Heart left ventricle (tissue), 16 donors: ENCODE results near the gene CD96. TPM values are rescaled to one million over a fixed set of nuclear protein-coding genes. Genes with fewer than 3 reads are reported as not detected.

Source experiments
- ATAC-seq, 4 donors: fragments of 200-7000 bp; cut with Tn5 transposase; one replicate each; pipeline ENCODE4 v1.9.1; 2020 to 2022; ENCODE audit warnings: moderate library complexity in 4 of 4, mild to moderate bottlenecking in 3 of 4, moderate number of reproducible peaks in 1 of 4
- DNase-seq, 5 donors: peaks; one replicate each; pipeline ENCODE4 v3.0.0-alpha.2; 2020
- H3K27ac ChIP-seq, 12 donors: fragments of 200-600 bp; sonication (generic) in 4 of 12; one replicate each; pipeline versions ENCODE4 v1.5.0 to v1.8.0; 2016 to 2022; ENCODE audit warnings: mild to moderate bottlenecking in 2 of 12
- H3K27me3 ChIP-seq, 9 donors: fragments of 200-600 bp; sonication (generic) in 2 of 9; one replicate each; pipeline versions ENCODE4 v1.5.1 to v1.8.0; 2016 to 2022; ENCODE audit warnings: mild to moderate bottlenecking in 3 of 9
- H3K36me3 ChIP-seq, 9 donors: fragments of 200-600 bp; sonication (generic) in 2 of 9; one replicate each; pipeline versions ENCODE4 v1.5.0 to v1.8.0; 2018 to 2022; ENCODE audit warnings: mild to moderate bottlenecking in 2 of 9
- H3K4me1 ChIP-seq, 12 donors: fragments of 200-600 bp; sonication (generic) in 4 of 12; one replicate each; pipeline versions ENCODE4 v1.5.0 to v1.8.0; 2016 to 2022; ENCODE audit warnings: mild to moderate bottlenecking in 3 of 12
- H3K4me3 ChIP-seq, 12 donors: fragments of 200-600 bp; sonication (generic) in 4 of 12; one replicate each; pipeline versions ENCODE4 v1.5.0 to v1.8.0; 2017 to 2022; ENCODE audit warnings: mild to moderate bottlenecking in 9 of 12, moderate library complexity in 4 of 12
- H3K9me3 ChIP-seq, 12 donors: fragments of 200-600 bp; sonication (generic) in 4 of 12; one replicate each; pipeline versions ENCODE4 v1.5.0 to v1.8.0; 2016 to 2022; ENCODE audit warnings: mild to moderate bottlenecking in 1 of 12
- POLR2A ChIP-seq, 2 donors: fragments of 450-650 bp; IDR thresholded peaks; one replicate each; pipeline ENCODE4 v1.6.1; 2017; ENCODE audit warnings: antibody characterized with exemption in 2 of 2, mild to moderate bottlenecking in 2 of 2, moderate library complexity in 2 of 2
- WGBS, 4 donors: extraction: QIAGEN DNeasy Blood & Tissue Kit in 2 of 4; methylation state at CpG; one replicate each; pipeline versions ENCODE4 v1.1.5 to v1.1.7; 2013 to 2018; 5-methylcytosine and 5-hydroxymethylcytosine counted together
- intact Hi-C, 10 donors: fragments of 100-400 bp; cut with DNase I; formaldehyde crosslinking; loops; one replicate each; pipeline versions ENCODE4 v1.11.1 to v1.14.2; 2022
- polyA plus RNA-seq, 2 donors: library from polyadenylated mRNA; stranded (reverse); fragments of 200-250 nt; gene quantifications; one replicate each; pipeline ENCODE4 v1.2.3, GENCODE V29; 2013
- total RNA-seq, 9 donors: library from RNA; depleted of rRNA in 2 of 9; stranded (reverse); fragments of >200 nt in 2 of 9; fragmentation: NEBNext Ultra II Directional in 3 of 9; extraction: Animal tissue kit (Norgen Biotek cat#: 25700) in 3 of 9; gene quantifications; one replicate each; pipeline versions ENCODE4 v1.1.0 to v1.2.4, GENCODE V29; 2016 to 2023
- TF ChIP-seq, protein P1 (sequence below), 12 donors: fragments of 200-600 bp; sonication (generic) in 4 of 12; IDR thresholded peaks; one replicate each; pipeline versions ENCODE4 v1.5.0 to v1.8.0; 2018 to 2022; ENCODE audit warnings: antibody characterized with exemption in 12 of 12, mild to moderate bottlenecking in 5 of 12
- donor health status: ischemic (EF 13 %, LVEDD 7.1; RV severe dilation, severe dysfunction).
- donor health status: healthy with polysubstance abuse.
- donor health status: DM: no; HTN: yes; CAD: no.
- donor health status: DM: no; HTN: no; CAD: no.
- donor health status: ischemic (EF 25% LVEDD 6.9; RV normal size, moderate dysfunction).
- donor health status: ischemic (EF 25% LVEDD 5.7; RV mildly dilated, moderate dysfunction).
- donor health status: healthy.
- donor health status: DM: yes; HTN: yes; CAD: no.
- donor health status: ischemic (EF 35%, LVEDD 5.7; RV mildly dilated, moderate dysfunction).
- donor health status: nonischemic (EF 11% LVEDD 7.7; RV severe dilation, severe dysfunction).
- donor health status: DM: yes; HTN: yes; CAD: no.
- donor health status: PGD.
- donor health status: ischemic (EF 29% LVEDD 5.4; RV normal size, mild dysfunction).
- donor health status: nonischemic (EF 23%, LVEDD 6.1; RV moderate dilation, normal function).

Gene CD96
- total and polyA plus RNA-seq, 11 donors: 0.08 to 4.4 (median 0.28) TPM; not detected in 4

DNA sequence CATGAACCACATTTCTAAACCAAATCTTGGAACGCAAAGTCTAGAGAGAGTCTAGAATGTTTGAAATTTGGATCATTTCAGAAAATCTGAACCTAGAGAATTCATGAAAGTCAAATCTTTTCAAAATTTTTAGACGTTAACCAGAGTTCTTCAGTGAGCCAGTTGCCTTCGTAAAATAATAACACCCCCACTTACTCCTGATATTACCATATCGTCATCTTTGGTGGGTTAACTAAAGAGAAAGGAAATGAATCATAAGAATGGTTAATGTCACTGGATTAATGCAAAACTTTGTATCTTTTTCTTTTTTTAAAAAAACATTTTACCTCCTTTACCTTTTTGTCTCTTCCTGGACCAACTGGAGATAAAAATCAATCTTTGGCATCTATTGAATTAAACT is 54.3 kb downstream of the CD96 start:
- ATAC-seq (no peak), DNase-seq (no peak)
- H3K27me3 ChIP-seq: peaks cover 0 to 8% (median 0%) of the 10 kb centered on the region in 9 donors
- WGBS, 4 donors: 82 to 85% (median 84%) methylated on average over 4 of the region's 4 CpGs
- H3K9me3 ChIP-seq: no peaks in the 10 kb centered on the region
- no peak overlapping the region for H3K27ac ChIP-seq
- H3K4me1 ChIP-seq: no peaks in the 10 kb centered on the region
- no peaks in the 10 kb centered on the region for H3K36me3 ChIP-seq
- H3K4me3 ChIP-seq: no peak overlapping the region
- intact Hi-C loops: no loop called here
- TF ChIP-seq, protein P1, sequence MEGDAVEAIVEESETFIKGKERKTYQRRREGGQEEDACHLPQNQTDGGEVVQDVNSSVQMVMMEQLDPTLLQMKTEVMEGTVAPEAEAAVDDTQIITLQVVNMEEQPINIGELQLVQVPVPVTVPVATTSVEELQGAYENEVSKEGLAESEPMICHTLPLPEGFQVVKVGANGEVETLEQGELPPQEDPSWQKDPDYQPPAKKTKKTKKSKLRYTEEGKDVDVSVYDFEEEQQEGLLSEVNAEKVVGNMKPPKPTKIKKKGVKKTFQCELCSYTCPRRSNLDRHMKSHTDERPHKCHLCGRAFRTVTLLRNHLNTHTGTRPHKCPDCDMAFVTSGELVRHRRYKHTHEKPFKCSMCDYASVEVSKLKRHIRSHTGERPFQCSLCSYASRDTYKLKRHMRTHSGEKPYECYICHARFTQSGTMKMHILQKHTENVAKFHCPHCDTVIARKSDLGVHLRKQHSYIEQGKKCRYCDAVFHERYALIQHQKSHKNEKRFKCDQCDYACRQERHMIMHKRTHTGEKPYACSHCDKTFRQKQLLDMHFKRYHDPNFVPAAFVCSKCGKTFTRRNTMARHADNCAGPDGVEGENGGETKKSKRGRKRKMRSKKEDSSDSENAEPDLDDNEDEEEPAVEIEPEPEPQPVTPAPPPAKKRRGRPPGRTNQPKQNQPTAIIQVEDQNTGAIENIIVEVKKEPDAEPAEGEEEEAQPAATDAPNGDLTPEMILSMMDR (IDR thresholded peaks at IDR 0.05): no peak

DNA sequence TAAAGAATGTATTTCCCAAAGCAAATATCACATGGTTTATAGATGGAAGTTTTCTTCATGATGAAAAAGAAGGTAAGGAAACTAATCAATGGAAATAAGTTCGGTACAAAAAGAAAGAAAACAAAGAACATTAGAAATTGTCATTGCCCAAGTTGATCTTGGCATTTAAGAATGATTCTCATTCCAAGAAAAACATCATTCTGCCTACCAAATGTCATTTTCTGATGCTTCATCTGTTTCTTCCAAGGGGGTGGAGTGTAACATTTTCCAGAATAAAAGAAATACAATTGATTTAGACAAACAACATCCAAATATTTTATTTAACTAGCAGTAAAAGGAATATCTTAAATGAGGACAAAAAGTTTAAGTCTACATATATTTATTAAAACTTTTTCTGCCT is 56.1 kb downstream of the CD96 start:
- TF ChIP-seq, protein P1 (IDR thresholded peaks at IDR 0.05): no peak
- TF ChIP-seq POLR2A (IDR thresholded peaks at IDR 0.05): no peak
- Histone ChIP-seq H3K36me3 (no peaks in the 10 kb centered on the region), H3K27me3 (peaks cover 0 to 12% (median 0%) of the 10 kb centered on the region in 9 donors), H3K4me3 (no peak overlapping the region), H3K4me1 (no peaks in the 10 kb centered on the region), H3K27ac (no peak overlapping the region), H3K9me3 (no peaks in the 10 kb centered on the region)
- 41 to 59% (median 51%) methylated on average over 1 of the region's 1 CpG for WGBS, 4 donors
- DNase-seq (no peak), ATAC-seq (no peak)
- intact Hi-C loops: no loop called here

DNA sequence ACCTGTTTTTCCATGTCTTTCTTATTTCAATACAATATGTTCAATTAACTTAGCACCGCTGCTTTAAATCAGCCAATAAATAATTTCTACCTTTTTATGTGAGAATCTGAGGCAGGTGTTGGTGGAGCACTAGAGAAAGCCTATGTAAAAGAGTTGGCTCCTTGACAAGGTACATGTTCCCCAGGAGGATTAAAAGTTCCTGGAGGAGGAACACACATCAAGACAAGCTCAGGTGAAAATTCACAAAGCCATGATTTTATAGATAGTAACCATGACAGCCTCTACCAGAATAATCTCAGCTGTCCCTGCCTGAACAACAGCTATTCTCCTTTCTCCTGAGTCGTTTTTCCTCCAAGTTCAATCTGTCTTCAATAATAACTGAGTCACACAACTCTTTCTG is 56.6 kb downstream of the CD96 start:
- no peaks in the 10 kb centered on the region for H3K36me3 ChIP-seq
- H3K27me3 ChIP-seq: peaks cover 0 to 12% (median 0%) of the 10 kb centered on the region in 9 donors
- ATAC-seq (no peak), DNase-seq (no peak)
- no peak for TF ChIP-seq POLR2A (IDR thresholded peaks at IDR 0.05)
- TF ChIP-seq, protein P1 (IDR thresholded peaks at IDR 0.05): no peak
- intact Hi-C loops: no loop called here
- no peaks in the 10 kb centered on the region for H3K4me1 ChIP-seq
- no peak overlapping the region for H3K27ac ChIP-seq
- H3K9me3 ChIP-seq: no peaks in the 10 kb centered on the region
- WGBS, 4 donors: 66 to 75% (median 71%) methylated on average over 2 of the region's 2 CpGs
- H3K4me3 ChIP-seq: no peak overlapping the region

DNA sequence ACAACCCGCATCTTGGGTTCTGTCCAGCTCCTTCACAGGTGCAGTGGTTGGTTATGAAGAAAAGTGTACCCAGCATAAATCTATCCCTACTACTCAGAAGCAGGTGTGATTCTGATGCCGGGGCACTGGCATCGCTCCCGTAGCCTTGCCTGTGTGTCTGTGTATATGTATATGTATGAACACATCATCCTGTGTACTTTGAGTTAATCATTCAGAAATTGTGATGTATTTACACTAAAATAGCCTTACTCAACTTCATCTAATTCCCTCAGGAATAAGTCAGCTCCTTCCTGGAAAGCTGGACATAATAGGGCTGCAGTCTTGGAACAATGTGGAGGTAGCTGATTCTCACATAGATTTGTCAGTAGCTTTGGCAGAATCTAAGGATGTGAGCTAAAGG is 59.8 kb downstream of the CD96 start:
- no peak overlapping the region for H3K27ac ChIP-seq
- intact Hi-C loops: no loop called here
- peaks cover 0 to 12% (median 0%) of the 10 kb centered on the region in 9 donors for H3K27me3 ChIP-seq
- ATAC-seq (no peak), DNase-seq (no peak)
- no peaks in the 10 kb centered on the region for H3K4me1 ChIP-seq
- no peaks in the 10 kb centered on the region for H3K9me3 ChIP-seq
- no peaks in the 10 kb centered on the region for H3K36me3 ChIP-seq
- WGBS, 4 donors: 81 to 91% (median 88%) methylated on average over 4 of the region's 4 CpGs
- TF ChIP-seq, protein P1 (IDR thresholded peaks at IDR 0.05): no peak
- TF ChIP-seq POLR2A (IDR thresholded peaks at IDR 0.05): no peak
- no peak overlapping the region for H3K4me3 ChIP-seq
